HepG2 (cell line): ENCODE measurements around the gene CYP4A22. TPM values are rescaled to one million over a fixed set of nuclear protein-coding genes. Genes with fewer than 3 reads are reported as not detected.

Experiments used
- ARHGAP35 ChIP-seq: sonication (generic); formaldehyde crosslinking; IDR thresholded peaks from 2 replicates; pipeline ENCODE4 v1.9.0; 2022; ENCODE audit warnings: mild to moderate bottlenecking, inconsistent platforms, moderate library complexity, missing genetic modification reagents, borderline replicate concordance
- CBX5 ChIP-seq: sonication (generic); formaldehyde crosslinking; IDR thresholded peaks from 2 replicates; pipeline ENCODE4 v1.4.0; 2020; ENCODE audit warnings: missing genetic modification reagents, borderline replicate concordance
- CHCHD3 ChIP-seq: sonication (generic); formaldehyde crosslinking; IDR thresholded peaks from 2 replicates; pipeline ENCODE4 v1.8.0; 2022; ENCODE audit warnings: mild to moderate bottlenecking, missing genetic modification reagents, moderate library complexity
- DMAP1 ChIP-seq: IDR thresholded peaks from 2 replicates; pipeline ENCODE4 v1.6.1; 2016
- EEA1 ChIP-seq: sonication (generic); formaldehyde crosslinking; IDR thresholded peaks from 2 replicates; pipeline ENCODE4 v1.5.1; 2020; ENCODE audit warnings: mild to moderate bottlenecking, missing genetic modification reagents, borderline replicate concordance
- EED ChIP-seq: sonication (generic); formaldehyde crosslinking; IDR thresholded peaks from 2 replicates; pipeline ENCODE4 v1.5.0; 2020; ENCODE audit warnings: mild to moderate bottlenecking, missing genetic modification reagents
- FOXK1 ChIP-seq: sonication (generic); formaldehyde crosslinking; IDR thresholded peaks from 2 replicates; pipeline ENCODE4 v1.4.0; 2020; ENCODE audit warnings: low read depth, missing genetic modification reagents, borderline replicate concordance
- GTF3A ChIP-seq: sonication (generic); formaldehyde crosslinking; conservative IDR thresholded peaks from 2 replicates; pipeline ENCODE4 v1.4.0; 2020; ENCODE audit warnings: mild to moderate bottlenecking, missing genetic modification reagents
- ISL2 ChIP-seq: sonication (generic); formaldehyde crosslinking; IDR thresholded peaks from 2 replicates; pipeline ENCODE4 v1.5.0; 2020; ENCODE audit warnings: missing genetic modification reagents
- KLF16 ChIP-seq, 2 experiments: sonication (generic) in 1 of 2; formaldehyde crosslinking in 1 of 2; IDR thresholded peaks; 2 replicates each; pipeline versions ENCODE4 v1.6.1 to v1.8.0; 2016 to 2023; ENCODE audit warnings: missing genetic modification reagents in 2 of 2, missing compliant biosample characterization in 1 of 2
- MIER2 ChIP-seq: IDR thresholded peaks from 2 replicates; pipeline ENCODE4 v1.6.1; 2016; ENCODE audit warnings: missing biosample characterization, missing genetic modification reagents
- MLXIP ChIP-seq: sonication (generic); formaldehyde crosslinking; IDR thresholded peaks from 2 replicates; pipeline ENCODE4 v1.9.0; 2021; ENCODE audit warnings: missing genetic modification reagents, borderline replicate concordance
- RBFOX2 ChIP-seq: fragments of 200-400 bp; formaldehyde crosslinking; IDR thresholded peaks from 2 replicates; pipeline ENCODE4 v1.6.1; 2017; ENCODE audit warnings: low read depth, mild to moderate bottlenecking, low read length
- SIN3B ChIP-seq: fragments of 150-350 bp; IDR thresholded peaks from 2 replicates; pipeline ENCODE4 v1.6.1; 2014; ENCODE audit warnings: low read length
- SNRNP70 ChIP-seq: fragments of 200-400 bp; formaldehyde crosslinking; IDR thresholded peaks from 2 replicates; pipeline ENCODE4 v1.6.1; 2017; ENCODE audit warnings: mild to moderate bottlenecking, low read depth, low read length, moderate library complexity
- SRSF1 ChIP-seq: fragments of 200-400 bp; formaldehyde crosslinking; optimal IDR thresholded peaks from 2 replicates; pipeline ENCODE3; 2017; ENCODE audit warnings: mild to moderate bottlenecking, low read depth, low read length, moderate library complexity
- STAT5B ChIP-seq: sonication (generic); formaldehyde crosslinking; IDR thresholded peaks from 2 replicates; pipeline ENCODE4 v1.4.0; 2020; ENCODE audit warnings: missing genetic modification reagents
- ZFP36L1 ChIP-seq: sonication (generic); formaldehyde crosslinking; IDR thresholded peaks from 2 replicates; pipeline ENCODE4 v1.8.0; 2022; ENCODE audit warnings: mild to moderate bottlenecking, missing genetic modification reagents, moderate library complexity
- ZFP62 ChIP-seq: sonication (generic); formaldehyde crosslinking; IDR thresholded peaks from 2 replicates; pipeline ENCODE4 v1.4.0; 2020; ENCODE audit warnings: missing genetic modification reagents
- ZNF343 ChIP-seq: sonication (generic); formaldehyde crosslinking; IDR thresholded peaks from 2 replicates; pipeline ENCODE4 v1.4.0; 2020; ENCODE audit warnings: mild to moderate bottlenecking, missing genetic modification reagents
- ZNF773 ChIP-seq: sonication (generic); formaldehyde crosslinking; IDR thresholded peaks from 2 replicates; pipeline ENCODE4 v1.4.0; 2020; ENCODE audit warnings: missing genetic modification reagents, borderline replicate concordance
- ZNF83 ChIP-seq: sonication (generic); formaldehyde crosslinking; IDR thresholded peaks from 2 replicates; pipeline ENCODE4 v1.4.0; 2020; ENCODE audit warnings: missing genetic modification reagents, mild to moderate bottlenecking, borderline replicate concordance
- ZSCAN29 ChIP-seq: sonication (generic); formaldehyde crosslinking; conservative IDR thresholded peaks from 2 replicates; pipeline ENCODE4 v1.4.0; 2020; ENCODE audit warnings: mild to moderate bottlenecking, missing genetic modification reagents
- polyA plus RNA-seq, 8 experiments: library from polyadenylated mRNA; depleted of rRNA in 3 of 8; stranded (reverse) in 7 of 8; unstranded in 1 of 8; fragments of >200 nt; fragmentation: Illumina TruSeq in 4 of 8; extraction: Trizol in 4 of 8; gene quantifications; 2 replicates each; pipeline versions ENCODE4 v1.2.1 to v1.2.3, GENCODE V29; 2011 to 2016; ENCODE audit warnings: low read depth in 4 of 8, missing spikeins in 1 of 8, mixed read lengths in 1 of 8; ENCODE audit not compliant: insufficient read depth in 1 of 8
- total RNA-seq, 5 experiments: library from RNA; depleted of rRNA; stranded (reverse); fragments of >200 nt; fragmentation: Illumina TruSeq; extraction: Trizol; gene quantifications; 2 replicates each; pipeline ENCODE4 v1.2.3, GENCODE V29; 2016; ENCODE audit warnings: low read depth in 1 of 5
- TF ChIP-seq, protein P1 (sequence below): sonication (generic); formaldehyde crosslinking; conservative IDR thresholded peaks from 2 replicates; pipeline ENCODE4 v1.4.0; 2020; ENCODE audit warnings: mild to moderate bottlenecking, missing genetic modification reagents, moderate library complexity

Gene CYP4A22
- total and polyA plus RNA-seq, 2 of the 13 experiments (the other 11 are each of a cell fraction or from before 2014, with no cell fraction given) = not detected

GRCh38 chr1:47179017-47179987, 42.1 kb downstream of the CYP4A22 start (continued):
- TF ChIP-seq ZNF83 (CRISPR knock-in tag) (no peak), ZFP36L1 (CRISPR knock-in tag) (no peak), SIN3B (peak; percentile 87), RBFOX2 (no peak), ZNF773 (CRISPR knock-in tag) (no peak), ZNF343 (CRISPR knock-in tag) (0 out of 2 replicates have a peak, but pooled peaks have one; percentile 46), STAT5B (CRISPR knock-in tag) (no peak), CBX5 (CRISPR knock-in tag) (peak; percentile 63; the same call in 1 of the 2 replicates), SNRNP70 (no peak), ARHGAP35 (CRISPR knock-in tag) (no peak), KLF16 (CRISPR knock-in tag; IDR thresholded peaks at IDR 0.05) (peak in 1 of 2 experiments; percentile 58; a peak in 1 of 4 replicates), EED (CRISPR knock-in tag) (no peak), CHCHD3 (CRISPR knock-in tag) (no peak), GTF3A (CRISPR knock-in tag) (no peak), SRSF1 (peak; percentile 80), DMAP1 (CRISPR knock-in tag) (no peak; the same call in 1 of the 2 replicates), MLXIP (CRISPR knock-in tag) (no peak), ZFP62 (CRISPR knock-in tag) (no peak), ISL2 (CRISPR knock-in tag) (no peak), MIER2 (CRISPR knock-in tag) (peak; percentile 74; the same call in 1 of the 2 replicates), ZSCAN29 (CRISPR knock-in tag) (no peak), EEA1 (CRISPR knock-in tag) (no peak), FOXK1 (CRISPR knock-in tag) (peak; percentile 40; the same call in 1 of the 2 replicates)
- TF ChIP-seq, protein P1, sequence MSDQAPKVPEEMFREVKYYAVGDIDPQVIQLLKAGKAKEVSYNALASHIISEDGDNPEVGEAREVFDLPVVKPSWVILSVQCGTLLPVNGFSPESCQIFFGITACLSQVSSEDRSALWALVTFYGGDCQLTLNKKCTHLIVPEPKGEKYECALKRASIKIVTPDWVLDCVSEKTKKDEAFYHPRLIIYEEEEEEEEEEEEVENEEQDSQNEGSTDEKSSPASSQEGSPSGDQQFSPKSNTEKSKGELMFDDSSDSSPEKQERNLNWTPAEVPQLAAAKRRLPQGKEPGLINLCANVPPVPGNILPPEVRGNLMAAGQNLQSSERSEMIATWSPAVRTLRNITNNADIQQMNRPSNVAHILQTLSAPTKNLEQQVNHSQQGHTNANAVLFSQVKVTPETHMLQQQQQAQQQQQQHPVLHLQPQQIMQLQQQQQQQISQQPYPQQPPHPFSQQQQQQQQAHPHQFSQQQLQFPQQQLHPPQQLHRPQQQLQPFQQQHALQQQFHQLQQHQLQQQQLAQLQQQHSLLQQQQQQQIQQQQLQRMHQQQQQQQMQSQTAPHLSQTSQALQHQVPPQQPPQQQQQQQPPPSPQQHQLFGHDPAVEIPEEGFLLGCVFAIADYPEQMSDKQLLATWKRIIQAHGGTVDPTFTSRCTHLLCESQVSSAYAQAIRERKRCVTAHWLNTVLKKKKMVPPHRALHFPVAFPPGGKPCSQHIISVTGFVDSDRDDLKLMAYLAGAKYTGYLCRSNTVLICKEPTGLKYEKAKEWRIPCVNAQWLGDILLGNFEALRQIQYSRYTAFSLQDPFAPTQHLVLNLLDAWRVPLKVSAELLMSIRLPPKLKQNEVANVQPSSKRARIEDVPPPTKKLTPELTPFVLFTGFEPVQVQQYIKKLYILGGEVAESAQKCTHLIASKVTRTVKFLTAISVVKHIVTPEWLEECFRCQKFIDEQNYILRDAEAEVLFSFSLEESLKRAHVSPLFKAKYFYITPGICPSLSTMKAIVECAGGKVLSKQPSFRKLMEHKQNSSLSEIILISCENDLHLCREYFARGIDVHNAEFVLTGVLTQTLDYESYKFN (CRISPR knock-in tag) = 0 out of 2 replicates have a peak, but pooled peaks have one; percentile 43
